Measurements from ENCODE around the gene DCAF8. TPM values are rescaled to one million over a fixed set of nuclear protein-coding genes. Genes with fewer than 3 reads are reported as not detected.

Gene DCAF8
- total and polyA plus RNA-seq, 2 experiments from 2014 or later, result 55.0 to 104 TPM

GRCh38 chr1:160239582-160240299, 22.6 kb downstream of the DCAF8 start:
- no peak overlapping the region for H3K27ac Mint-ChIP-seq
- ATAC-seq (no peak), DNase-seq (ENCODE audit: low spot score) (no peak)
- peaks cover 59% of the 10 kb centered on the region for H3K36me3 Mint-ChIP-seq (ENCODE audit: low read depth)
- Histone ChIP-seq H3K36me3 (ENCODE audit: insufficient read depth) (peaks cover 57% of the 10 kb centered on the region), H3K4me1 (ENCODE audit: insufficient read depth) (no peaks in the 10 kb centered on the region), H3K27me3 (ENCODE audit: insufficient read depth) (no peaks in the 10 kb centered on the region), H3K27ac (ENCODE audit: low read depth) (no peak overlapping the region), H2AFZ (no peak overlapping the region), H3K79me2 (replicated peaks; ENCODE audit: insufficient read depth) (peaks cover 26% of the 10 kb centered on the region), H4K20me1 (replicated peaks; ENCODE audit: insufficient read depth) (peaks cover 26% of the 10 kb centered on the region), H3K4me2 (no peak overlapping the region), H3F3A (replicated peaks; ENCODE audit: low read depth) (peaks cover 8% of the 10 kb centered on the region; the same call in 1 of the 2 replicates), H3K4me3 (no peak overlapping the region), H3K9me2 (ENCODE audit: insufficient read depth) (no peaks in the 10 kb centered on the region)
- no peaks in the 10 kb centered on the region for H3K9me3 Mint-ChIP-seq
- no peak overlapping the region for H3K4me3 Mint-ChIP-seq
- TF ChIP-seq NANOG (IDR thresholded peaks at IDR 0.05; ENCODE audit: borderline replicate concordance) (no peak), EZH2phosphoT487 (IDR thresholded peaks at IDR 0.05; ENCODE audit: unreplicated experiment) (no peak), EZH2 (IDR thresholded peaks at IDR 0.05; ENCODE audit: low read depth, unreplicated experiment) (no peak), CTCF (conservative IDR thresholded peaks at IDR 0.05; ENCODE audit: low read depth in 2 of 2) (peak in 1 of 2 experiments; percentile 30; a peak in 2 of 4 replicates), STAT1 (IDR thresholded peaks at IDR 0.05; ENCODE audit: unreplicated experiment) (no peak)
- TF ChIP-seq, protein P1, sequence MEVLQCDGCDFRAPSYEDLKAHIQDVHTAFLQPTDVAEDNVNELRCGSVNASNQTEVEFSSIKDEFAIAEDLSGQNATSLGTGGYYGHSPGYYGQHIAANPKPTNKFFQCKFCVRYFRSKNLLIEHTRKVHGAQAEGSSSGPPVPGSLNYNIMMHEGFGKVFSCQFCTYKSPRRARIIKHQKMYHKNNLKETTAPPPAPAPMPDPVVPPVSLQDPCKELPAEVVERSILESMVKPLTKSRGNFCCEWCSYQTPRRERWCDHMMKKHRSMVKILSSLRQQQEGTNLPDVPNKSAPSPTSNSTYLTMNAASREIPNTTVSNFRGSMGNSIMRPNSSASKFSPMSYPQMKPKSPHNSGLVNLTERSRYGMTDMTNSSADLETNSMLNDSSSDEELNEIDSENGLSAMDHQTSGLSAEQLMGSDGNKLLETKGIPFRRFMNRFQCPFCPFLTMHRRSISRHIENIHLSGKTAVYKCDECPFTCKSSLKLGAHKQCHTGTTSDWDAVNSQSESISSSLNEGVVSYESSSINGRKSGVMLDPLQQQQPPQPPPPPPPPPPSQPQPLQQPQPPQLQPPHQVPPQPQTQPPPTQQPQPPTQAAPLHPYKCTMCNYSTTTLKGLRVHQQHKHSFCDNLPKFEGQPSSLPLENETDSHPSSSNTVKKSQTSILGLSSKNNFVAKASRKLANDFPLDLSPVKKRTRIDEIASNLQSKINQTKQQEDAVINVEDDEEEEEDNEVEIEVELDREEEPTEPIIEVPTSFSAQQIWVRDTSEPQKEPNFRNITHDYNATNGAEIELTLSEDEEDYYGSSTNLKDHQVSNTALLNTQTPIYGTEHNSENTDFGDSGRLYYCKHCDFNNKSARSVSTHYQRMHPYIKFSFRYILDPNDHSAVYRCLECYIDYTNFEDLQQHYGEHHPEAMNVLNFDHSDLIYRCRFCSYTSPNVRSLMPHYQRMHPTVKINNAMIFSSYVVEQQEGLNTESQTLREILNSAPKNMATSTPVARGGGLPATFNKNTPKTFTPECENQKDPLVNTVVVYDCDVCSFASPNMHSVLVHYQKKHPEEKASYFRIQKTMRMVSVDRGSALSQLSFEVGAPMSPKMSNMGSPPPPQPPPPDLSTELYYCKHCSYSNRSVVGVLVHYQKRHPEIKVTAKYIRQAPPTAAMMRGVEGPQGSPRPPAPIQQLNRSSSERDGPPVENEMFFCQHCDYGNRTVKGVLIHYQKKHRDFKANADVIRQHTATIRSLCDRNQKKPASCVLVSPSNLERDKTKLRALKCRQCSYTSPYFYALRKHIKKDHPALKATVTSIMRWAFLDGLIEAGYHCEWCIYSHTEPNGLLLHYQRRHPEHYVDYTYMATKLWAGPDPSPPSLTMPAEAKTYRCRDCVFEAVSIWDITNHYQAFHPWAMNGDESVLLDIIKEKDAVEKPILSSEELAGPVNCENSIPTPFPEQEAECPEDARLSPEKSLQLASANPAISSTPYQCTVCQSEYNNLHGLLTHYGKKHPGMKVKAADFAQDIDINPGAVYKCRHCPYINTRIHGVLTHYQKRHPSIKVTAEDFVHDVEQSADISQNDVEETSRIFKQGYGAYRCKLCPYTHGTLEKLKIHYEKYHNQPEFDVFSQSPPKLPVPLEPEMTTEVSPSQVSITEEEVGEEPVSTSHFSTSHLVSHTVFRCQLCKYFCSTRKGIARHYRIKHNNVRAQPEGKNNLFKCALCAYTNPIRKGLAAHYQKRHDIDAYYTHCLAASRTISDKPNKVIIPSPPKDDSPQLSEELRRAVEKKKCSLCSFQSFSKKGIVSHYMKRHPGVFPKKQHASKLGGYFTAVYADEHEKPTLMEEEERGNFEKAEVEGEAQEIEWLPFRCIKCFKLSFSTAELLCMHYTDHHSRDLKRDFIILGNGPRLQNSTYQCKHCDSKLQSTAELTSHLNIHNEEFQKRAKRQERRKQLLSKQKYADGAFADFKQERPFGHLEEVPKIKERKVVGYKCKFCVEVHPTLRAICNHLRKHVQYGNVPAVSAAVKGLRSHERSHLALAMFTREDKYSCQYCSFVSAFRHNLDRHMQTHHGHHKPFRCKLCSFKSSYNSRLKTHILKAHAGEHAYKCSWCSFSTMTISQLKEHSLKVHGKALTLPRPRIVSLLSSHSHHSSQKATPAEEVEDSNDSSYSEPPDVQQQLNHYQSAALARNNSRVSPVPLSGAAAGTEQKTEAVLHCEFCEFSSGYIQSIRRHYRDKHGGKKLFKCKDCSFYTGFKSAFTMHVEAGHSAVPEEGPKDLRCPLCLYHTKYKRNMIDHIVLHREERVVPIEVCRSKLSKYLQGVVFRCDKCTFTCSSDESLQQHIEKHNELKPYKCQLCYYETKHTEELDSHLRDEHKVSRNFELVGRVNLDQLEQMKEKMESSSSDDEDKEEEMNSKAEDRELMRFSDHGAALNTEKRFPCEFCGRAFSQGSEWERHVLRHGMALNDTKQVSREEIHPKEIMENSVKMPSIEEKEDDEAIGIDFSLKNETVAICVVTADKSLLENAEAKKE (CRISPR knock-in tag; IDR thresholded peaks at IDR 0.05), result no peak
- TF ChIP-seq, protein P2, sequence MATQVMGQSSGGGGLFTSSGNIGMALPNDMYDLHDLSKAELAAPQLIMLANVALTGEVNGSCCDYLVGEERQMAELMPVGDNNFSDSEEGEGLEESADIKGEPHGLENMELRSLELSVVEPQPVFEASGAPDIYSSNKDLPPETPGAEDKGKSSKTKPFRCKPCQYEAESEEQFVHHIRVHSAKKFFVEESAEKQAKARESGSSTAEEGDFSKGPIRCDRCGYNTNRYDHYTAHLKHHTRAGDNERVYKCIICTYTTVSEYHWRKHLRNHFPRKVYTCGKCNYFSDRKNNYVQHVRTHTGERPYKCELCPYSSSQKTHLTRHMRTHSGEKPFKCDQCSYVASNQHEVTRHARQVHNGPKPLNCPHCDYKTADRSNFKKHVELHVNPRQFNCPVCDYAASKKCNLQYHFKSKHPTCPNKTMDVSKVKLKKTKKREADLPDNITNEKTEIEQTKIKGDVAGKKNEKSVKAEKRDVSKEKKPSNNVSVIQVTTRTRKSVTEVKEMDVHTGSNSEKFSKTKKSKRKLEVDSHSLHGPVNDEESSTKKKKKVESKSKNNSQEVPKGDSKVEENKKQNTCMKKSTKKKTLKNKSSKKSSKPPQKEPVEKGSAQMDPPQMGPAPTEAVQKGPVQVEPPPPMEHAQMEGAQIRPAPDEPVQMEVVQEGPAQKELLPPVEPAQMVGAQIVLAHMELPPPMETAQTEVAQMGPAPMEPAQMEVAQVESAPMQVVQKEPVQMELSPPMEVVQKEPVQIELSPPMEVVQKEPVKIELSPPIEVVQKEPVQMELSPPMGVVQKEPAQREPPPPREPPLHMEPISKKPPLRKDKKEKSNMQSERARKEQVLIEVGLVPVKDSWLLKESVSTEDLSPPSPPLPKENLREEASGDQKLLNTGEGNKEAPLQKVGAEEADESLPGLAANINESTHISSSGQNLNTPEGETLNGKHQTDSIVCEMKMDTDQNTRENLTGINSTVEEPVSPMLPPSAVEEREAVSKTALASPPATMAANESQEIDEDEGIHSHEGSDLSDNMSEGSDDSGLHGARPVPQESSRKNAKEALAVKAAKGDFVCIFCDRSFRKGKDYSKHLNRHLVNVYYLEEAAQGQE (IDR thresholded peaks at IDR 0.05; ENCODE audit: unreplicated experiment), result no peak
- no peaks in the 10 kb centered on the region; the same call in 2 of the 3 replicates for H3K4me1 Mint-ChIP-seq
- H3K27me3 Mint-ChIP-seq (ENCODE audit: insufficient read depth, low read depth, poor library complexity), result no peaks in the 10 kb centered on the region

Data from GM23338 (cell line).